Stimulated activated CD4-positive, alpha-beta T cell treated with anti-CD3 and anti-CD28 coated beads, Interleukin-1b, Interleukin-23, amount 100 ng/mL, for 24 hours (primary cell): ENCODE data around the gene FMN1.

ENCODE experiments used
- DNase-seq, 4 experiments: peaks; one replicate each; pipeline ENCODE4 v3.0.0-alpha.2; 2020; ENCODE audit warnings: low read depth in 4 of 4, low spot score in 1 of 4

Gene FMN1

DNA sequence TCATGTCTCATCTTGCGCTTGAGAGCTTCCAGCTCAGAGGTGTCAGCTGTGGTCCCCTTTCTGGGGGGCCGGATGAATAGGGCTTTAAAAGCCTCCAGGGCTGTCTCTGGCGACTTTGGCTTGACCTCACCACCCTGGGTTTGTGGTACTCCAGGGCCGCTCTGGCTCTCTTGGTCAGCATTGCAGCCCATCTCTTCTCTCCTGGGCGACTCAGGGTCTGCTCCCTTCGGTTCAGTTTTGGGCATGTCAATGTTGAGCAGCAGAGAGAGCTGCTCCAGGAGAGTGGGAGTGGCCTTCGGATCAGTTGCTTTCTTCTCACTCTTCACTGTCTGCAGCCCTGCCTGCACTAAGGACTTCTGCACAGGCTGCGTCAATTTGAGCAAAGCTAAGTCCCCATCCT lies 127.9 kb downstream of the FMN1 start:
- no peak for DNase-seq

DNA sequence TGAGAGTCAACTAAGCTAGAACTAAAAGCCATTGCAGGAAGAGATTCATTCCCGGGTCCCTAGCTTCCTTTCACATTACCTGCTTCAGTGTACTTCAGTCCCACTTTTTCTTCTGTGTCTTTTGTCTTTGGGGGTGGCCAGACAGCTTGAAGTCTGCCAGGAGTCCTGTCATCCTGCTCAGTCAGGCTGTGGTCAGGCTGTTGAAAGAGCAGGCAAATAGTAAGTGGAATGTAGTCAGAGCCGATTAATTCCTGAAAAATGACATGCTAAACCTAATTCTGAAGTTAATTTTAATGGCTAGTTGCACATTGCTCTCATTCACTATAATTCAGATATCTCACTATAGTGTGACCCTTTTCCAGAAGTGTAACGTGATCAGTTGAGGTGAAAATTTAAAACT lies 129.6 kb downstream of the FMN1 start:
- no peak for DNase-seq

DNA sequence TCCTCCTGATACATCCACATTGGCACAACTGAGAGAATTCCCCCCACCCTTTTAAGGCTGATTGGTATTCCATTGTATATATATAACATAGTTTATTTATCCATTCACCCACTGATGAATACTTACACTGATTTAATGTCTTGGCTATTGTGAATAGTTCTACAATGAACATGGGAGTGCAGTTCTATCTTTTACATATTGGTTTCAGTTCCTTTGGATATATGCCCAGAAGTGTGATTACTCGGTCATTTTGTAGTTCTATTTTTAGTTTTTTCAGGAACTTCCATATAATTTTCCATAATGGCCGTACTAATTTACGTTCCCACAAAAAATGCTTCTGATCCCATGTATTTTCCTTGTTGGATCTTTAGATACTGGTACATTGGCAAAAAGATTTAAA lies 135.3 kb downstream of the FMN1 start:
- DNase-seq, result no peak

DNA sequence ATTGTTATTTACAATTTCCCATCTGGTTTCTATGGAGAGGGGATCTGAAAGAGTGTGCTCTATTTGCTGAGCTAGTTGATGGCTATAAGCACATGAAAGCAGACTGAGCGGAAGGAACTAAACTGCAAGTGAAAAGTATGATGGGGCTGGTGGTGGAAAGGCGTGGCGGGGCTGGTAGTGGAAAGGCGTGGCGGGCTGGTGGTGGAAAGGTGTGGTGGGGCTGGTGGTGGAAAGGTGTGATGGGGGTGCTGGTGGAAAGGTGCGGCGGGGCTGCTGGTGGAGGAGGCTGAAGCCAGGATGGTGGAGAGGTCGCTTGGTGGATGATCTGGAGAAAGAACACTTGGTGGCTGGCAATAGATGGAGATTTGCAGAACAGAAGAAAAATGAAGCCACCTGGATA lies 136.7 kb downstream of the FMN1 start:
- no peak for DNase-seq

DNA sequence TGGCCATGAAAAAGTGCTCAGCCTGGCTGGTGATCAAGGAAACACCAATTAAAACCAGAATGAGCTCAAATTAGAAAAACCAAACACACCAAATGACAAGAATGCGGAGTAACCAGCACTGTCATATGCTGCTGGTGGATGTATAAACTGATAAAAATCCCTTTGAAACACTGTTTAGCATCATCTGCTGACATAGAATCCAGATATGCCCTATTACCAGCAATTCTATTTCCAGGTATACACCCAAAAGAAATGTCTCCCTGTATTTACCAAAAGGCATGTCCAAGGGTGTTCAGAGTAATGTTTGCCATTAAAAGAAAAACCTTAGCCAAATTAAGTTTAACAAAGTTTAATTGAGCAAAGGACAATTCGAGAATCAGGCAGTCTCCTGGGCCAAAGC lies 138.6 kb downstream of the FMN1 start:
- no peak for DNase-seq

DNA sequence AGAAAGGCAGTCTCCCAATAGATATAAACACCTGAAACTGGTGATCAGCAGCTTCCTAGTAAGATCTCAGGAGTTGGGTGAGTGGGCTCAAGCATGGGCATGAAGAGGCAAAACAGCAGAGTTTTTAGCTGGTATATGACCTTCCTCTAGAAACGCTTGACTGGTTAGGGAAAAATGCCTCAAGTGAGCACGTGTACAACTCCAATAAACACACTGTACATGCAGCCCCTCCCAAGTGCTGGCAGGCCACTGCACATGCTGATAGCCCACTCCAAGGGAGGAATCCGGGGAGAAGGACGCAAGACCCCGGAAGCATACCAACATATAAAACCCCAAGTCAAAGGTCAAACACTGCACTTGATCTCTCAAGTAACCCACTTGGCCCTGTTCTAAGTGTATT lies 143.0 kb downstream of the FMN1 start:
- no peak for DNase-seq

DNA sequence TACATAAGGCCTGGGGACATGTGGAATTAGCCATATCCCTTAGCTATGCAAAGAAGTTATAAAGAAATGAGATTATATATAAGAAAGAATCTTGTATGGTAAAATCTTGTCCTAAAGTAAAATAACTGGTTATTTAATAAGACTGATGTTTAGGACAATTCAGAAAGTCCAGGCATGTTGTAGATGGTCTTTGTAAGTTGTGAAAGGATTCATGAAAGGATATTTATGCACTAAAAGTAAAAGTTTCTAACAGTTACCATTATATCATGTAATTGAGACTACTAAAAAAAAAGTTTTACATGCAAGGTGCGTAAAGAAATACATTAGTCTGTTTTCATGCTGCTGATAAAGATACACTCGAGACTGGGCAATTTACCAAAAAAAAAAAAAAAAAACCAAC lies 146.3 kb downstream of the FMN1 start:
- DNase-seq, result no peak

DNA sequence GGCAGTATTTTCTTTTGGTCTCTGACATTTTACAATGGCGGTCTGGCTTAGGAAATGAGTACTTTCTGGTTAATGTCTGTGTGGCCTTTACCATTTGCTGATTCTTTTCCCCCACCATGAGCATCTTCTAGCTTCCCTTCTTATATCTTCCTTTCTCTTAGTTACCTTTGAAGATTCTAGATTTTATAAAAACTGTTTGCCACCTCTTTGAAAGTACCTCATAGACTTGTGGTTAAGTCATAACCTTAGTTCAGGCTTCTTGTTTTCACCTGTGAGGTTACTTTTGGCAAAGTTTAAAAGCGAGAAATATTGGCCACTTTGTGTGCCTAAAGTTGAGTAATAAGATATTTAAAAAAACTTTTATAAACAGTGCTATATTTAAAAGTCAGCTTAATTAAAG lies 147.4 kb downstream of the FMN1 start:
- no peak for DNase-seq

DNA sequence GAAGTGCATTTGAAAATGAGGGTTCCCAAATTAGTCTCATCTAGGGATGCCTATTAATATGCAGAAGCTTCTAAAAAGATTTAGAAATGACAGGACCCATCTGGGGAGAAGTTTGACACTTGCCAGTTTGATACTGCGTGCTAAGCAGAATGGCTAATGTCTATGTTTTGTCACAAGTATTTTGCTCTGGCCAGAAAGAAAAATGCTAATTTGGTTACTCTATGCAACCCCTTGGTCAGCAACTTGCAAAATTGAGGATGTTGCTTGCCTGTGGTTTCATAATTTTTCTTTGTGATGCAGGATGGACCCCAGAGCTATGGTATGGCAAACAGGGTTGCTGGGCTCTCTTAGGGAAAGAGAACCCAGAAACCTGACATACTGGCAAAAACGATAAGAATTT lies 148.2 kb downstream of the FMN1 start:
- DNase-seq, result no peak

DNA sequence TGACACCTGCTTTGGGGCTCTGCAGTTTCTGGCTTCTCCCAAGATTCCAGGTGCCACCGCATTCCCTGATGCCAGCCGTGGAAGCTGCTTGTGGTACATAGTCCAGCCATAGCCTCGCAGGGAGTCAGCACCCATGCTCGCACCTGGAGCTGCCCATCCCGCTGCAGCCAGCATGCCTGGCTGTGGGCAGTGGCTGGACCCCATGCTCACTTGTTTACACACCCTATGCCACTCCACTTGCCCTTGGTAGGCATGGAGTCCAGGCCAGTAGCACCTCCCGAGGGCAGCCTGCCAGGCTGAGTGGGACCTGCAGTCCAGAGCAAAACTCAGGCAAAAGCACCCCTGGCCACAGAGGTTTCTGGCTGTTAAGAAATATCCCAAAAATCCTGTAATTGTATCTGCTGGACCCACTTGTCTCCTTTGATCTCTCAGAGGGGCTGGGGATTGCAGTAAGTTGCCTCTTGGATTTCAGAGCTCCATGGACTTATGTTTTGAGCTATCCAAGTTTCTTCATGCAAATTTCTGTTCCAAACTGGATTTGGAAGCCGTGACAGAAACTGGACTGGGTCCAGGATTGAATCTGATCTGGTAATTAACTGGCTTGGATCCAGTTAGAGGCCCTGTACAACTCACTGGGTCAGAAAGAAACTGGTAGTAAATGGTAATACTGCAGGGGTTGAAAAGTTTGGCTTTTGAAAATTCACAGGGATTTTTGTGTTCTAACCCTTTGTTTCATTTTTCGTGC lies 149.3 kb downstream of the FMN1 start:
- DNase-seq, result no peak

DNA sequence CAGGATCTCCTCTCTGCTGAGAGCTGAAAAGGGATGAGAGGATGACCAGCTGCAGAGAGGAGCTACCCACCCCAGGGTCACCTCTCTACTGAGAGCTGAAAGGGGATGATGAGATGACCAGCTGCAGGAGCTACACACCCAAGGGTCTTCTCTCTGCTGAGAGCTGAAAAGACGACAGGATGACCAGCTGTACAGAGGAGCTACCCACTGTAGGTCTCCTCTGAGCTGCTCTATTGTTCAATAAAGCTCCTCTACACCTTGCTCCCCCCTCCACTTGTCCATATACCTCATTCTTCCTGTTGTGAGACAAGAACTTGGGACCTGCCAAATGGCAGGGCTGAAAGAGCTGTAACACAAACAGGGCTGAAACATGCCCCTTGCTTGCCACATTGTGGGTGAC lies 149.9 kb downstream of the FMN1 start:
- DNase-seq, result no peak

DNA sequence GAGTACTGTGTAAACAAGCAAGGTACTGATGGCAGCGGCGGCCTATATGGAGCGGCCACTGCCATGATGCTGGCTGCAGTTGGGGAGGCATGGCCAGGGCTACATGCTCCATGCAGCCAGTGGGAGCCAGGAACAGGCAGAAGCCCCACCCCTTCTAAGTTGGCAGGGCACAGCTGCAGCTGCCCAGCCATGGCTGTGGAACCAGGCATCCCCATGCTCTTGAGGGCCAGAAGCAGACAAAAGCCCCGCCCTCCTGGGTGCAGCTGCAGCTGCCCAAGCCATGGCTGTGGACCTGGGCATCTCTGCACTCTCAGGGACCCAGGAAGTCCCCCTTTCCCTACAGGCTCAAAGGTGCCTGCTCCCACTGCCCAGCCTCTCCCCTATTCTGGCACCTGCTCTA lies 150.9 kb downstream of the FMN1 start:
- no peak for DNase-seq

DNA sequence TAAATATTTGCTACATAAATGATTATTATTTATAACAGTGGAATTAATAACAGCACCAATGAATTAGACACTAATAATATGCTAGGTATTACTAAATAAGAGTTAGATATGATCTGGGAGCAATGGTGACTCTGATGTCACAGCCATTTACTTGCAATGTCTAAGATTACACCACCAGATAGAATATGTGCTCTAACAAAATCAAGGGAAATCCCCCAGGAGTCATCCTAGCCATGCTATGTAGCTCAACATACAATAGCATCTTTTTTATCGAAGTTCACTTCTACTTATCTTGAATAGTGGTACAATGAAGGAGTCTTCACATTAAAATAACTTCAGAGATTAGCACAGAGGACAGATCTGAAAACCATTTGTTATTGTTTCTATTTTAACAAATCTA lies 154.0 kb downstream of the FMN1 start:
- no peak for DNase-seq

DNA sequence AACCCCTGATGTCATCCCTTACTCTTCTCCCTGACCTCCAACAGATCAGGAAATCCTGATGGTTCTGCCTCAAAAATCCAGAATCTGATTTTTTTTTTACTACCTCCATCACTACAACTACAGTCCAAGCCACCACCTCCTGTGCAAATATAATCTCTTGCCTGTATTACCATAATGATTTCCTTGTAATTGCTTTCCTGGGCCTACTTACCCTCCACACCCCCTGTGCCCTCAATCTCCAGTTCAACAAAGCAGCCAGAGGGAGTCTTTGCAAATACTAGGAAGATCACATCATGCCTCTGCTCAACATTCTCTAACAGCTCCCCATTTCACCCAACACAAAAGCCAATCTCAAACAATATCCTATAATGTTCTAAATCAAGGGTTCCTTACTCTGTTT lies 159.9 kb downstream of the FMN1 start:
- no peak for DNase-seq

DNA sequence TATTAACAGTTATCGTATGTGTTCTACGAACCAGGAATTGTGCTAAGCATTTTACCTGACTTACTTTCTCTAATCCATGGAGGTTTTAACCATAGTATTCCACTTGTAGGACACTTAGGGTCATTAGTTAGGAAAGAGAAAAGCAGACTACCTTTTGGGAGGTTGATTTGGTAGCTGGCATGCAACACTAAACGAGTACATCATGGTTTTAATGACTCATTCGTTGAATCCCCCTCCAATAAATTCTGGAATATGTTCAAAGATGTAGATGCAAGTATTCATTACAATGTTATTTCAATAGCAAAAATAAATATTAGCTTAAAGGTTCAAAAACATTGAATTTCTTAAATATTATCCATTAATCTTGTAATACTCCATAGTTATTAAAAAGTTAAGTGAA lies 162.5 kb downstream of the FMN1 start:
- DNase-seq, result no peak

DNA sequence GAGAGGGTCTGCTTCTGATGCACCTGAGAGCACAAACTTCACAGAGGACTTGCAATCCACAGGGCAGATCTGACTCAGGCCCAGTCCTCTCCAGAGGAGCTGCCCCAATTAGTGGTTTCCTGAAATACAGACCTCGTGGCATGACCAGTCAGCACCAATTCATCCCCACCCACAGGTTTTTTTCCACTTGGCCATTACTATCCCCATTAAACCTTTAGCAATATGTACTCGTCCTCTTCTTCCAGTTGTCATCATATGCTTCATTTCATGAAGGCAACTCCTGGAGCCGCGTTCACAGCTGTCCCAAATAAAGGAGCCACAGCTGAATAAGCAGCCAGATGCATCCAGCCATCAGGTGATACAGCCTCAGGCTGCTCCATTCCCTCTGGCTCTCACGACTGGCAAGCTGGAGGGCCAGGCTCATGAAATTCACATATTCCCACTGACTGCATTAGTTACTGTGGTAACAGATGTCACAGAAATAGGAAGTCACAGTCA lies 163.1 kb downstream of the FMN1 start:
- no peak for DNase-seq

DNA sequence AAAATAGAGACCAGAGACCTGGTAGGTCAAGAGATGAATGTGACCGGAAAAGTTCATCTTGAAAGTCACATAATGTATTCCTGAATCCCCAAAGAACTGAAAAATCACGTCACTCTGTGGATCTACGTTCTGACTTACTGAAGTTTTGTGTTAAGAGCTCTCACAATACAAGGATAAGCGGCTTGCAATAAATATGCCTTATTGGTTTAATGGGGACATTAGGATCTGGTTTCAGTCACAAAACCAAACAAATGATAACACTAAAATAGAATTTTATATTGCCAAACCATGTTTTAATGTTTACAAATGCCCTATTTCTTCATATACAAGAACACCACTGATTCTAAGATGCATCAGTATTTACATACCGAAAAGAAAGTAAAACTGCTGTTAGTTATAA lies 164.2 kb downstream of the FMN1 start:
- no peak for DNase-seq

DNA sequence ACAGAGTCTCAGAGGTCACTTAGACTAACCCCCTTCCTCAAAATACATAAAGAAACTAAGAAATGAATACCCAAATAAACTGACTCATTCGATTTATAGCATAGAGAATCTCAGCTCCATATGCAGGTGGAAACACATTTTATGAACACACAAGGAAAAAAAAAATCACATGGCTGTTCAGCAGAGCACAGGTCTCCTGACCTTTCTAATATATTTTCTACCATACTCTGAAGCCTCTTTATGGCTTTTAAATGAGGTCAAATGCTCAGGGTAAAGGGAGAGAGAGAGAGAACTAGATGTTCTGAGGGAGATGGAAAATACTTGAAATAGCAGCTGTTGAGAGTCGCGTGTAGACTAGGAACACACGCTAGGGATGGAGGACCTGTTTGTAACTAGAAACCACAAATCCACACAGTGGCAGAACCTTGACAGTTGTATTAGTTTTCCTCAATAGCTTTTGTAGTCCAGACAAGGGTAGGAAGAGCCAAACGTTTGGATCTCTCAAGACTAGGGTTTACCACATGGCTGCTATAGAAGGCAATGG lies 165.3 kb downstream of the FMN1 start:
- DNase-seq, result no peak

DNA sequence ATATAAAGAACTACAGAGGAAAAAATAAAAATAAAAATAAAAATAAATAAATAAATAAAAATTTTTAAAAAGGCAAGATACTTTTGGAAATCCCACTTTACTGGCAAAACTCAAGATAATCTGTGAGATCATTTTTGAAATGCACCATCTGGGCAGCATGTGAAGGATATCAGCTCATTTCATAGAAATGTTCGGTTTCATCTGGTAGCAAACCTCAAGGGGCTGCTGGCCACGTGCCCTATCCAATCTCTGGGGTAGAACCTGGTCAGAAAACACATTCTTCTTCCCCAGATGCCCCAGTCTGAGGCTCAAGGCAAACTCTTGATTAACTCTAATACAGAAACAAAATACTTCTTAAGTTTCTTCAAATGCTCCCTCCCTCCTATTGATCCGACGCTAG lies 166.0 kb downstream of the FMN1 start:
- DNase-seq, result no peak

DNA sequence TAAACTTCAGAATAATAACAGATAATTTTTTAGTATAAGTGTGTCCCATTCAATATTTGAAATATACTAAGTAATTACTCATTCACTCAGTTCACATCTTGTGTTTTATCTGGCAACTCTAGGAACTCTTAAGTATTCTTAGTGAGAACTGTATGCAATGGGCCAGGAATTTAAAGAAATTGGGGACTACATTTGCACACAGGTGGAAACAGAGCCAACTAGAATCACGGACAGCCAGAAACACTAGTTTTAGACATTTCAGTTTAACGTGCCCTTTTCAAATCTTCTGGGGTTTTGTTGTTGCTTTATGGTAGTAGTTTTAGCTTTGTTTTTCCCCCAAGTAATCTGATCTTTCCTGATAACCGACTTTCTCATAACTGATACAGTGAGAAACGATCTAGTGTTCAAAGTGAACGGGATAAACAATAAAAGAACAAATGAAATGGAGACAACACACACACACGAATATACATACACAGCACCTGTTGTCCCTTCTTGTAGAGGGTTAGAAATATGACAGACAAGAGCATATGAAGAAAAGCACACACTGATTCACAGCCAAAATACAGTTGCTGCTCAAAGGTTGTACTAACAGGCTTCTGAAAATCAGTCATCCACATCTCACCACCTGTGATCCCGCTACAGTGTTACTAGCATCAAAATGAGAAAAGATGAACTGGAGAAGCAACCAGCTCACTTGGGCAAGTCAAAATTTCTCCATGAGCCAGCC lies 167.0 kb downstream of the FMN1 start:
- DNase-seq, result no peak

DNA sequence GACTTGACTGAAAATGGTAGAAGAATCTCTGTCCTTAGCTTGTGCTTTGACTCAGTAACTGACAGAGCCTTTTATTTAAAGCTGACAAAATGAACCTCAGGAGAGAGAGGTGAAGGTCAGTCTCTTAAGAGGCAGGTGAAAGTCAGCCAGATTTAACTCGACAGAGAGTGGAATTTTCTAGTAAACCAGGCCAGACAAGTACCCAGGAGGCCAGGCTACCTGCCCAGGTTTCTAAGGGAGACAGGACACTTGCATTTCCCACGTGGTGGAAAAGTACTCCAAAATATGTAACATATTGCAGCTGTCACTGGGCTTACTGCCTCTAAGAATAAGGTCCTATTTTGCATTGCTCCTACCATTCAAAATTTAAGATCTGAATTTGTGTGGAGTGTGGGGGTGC lies 167.9 kb downstream of the FMN1 start:
- DNase-seq, result no peak

DNA sequence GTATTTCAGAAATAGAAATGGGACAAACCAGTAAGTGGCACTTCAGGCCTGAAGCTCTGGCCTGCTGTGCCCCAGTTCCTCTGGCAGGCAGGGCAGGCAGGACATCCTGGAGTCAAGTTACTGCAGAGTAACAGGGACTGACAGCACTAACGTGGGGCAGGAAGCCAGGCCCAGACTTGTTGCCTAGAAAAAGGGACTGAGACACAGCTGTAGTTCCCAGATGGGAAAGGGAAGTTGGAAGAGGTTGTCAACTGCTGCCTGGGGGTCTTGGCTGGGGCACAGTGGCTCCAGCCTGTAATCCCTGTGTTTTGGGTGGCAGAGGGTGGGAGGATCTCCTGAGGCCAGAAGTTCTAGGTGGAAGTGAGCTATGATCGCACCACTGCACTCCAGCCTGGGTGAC lies 171.9 kb downstream of the FMN1 start:
- no peak for DNase-seq
